ENCODE measurements around the gene BTK. TPM values are rescaled to one million over a fixed set of nuclear protein-coding genes. Genes with fewer than 3 reads are reported as not detected.

Gene BTK
- total RNA-seq, 1 donor from 2014 or later, result not detected

- no peaks in the 10 kb centered on the region for H3K9me3 Mint-ChIP-seq
- H3K4me3 Mint-ChIP-seq, result peak overlapping the region; percentile 100
- peaks cover 26% of the 10 kb centered on the region for H3K36me3 Mint-ChIP-seq (ENCODE audit: low read depth)
- H3K4me1 Mint-ChIP-seq, result peaks cover 28% of the 10 kb centered on the region
- no peak for DNase-seq (ENCODE audit: low read depth, low spot score)
- peaks cover 3% of the 10 kb centered on the region for H3K27me3 Mint-ChIP-seq (ENCODE audit: low read depth)
- H3K27ac Mint-ChIP-seq (ENCODE audit: unreplicated experiment), result no peak overlapping the region
- TF ChIP-seq CTCF (conservative IDR thresholded peaks at IDR 0.05), result no peak
Observed at GRCh38 chrX:101393530-101394305, 7.7 kb upstream of the BTK start.

GRCh38 chrX:101391831-101392230 is 5.8 kb upstream of the BTK start:
- peak overlapping the region; percentile 100 for H3K4me3 Mint-ChIP-seq
- peak overlapping the region; percentile 99 for H3K27ac Mint-ChIP-seq (ENCODE audit: unreplicated experiment)
- peaks cover 3% of the 10 kb centered on the region for H3K27me3 Mint-ChIP-seq (ENCODE audit: low read depth)
- no peaks in the 10 kb centered on the region for H3K9me3 Mint-ChIP-seq
- no peak for DNase-seq (ENCODE audit: low read depth, low spot score)
- H3K36me3 Mint-ChIP-seq (ENCODE audit: low read depth), result peaks cover 26% of the 10 kb centered on the region
- peaks cover 28% of the 10 kb centered on the region for H3K4me1 Mint-ChIP-seq
- TF ChIP-seq CTCF (conservative IDR thresholded peaks at IDR 0.05), result no peak

GRCh38 chrX:101390664-101391525 is 4.9 kb upstream of the BTK start, which contains the start of gene RPL36A:
RPL36A (plus strand) TSS chrX:101391011; CDS start chrX:101391044, 33 bp downstream.
- Mint-ChIP-seq H3K4me3 (peak within 1 kb of the TSS; percentile 100), H3K27ac (ENCODE audit: unreplicated experiment) (peak within 1 kb of the TSS; percentile 99), H3K9me3 (no peaks in the 10 kb centered on the region), H3K36me3 (ENCODE audit: low read depth) (peaks cover 26% of the 10 kb centered on the region), H3K27me3 (ENCODE audit: low read depth) (peaks cover 3% of the 10 kb centered on the region), H3K4me1 (peaks cover 28% of the 10 kb centered on the region)
- DNase-seq (ENCODE audit: low read depth, low spot score), result peak; percentile 73
- TF ChIP-seq CTCF (conservative IDR thresholded peaks at IDR 0.05), result peak; percentile 71

- Mint-ChIP-seq H3K27me3 (ENCODE audit: low read depth) (peaks cover 3% of the 10 kb centered on the region), H3K4me3 (no peak overlapping the region), H3K9me3 (no peaks in the 10 kb centered on the region)
Observed at GRCh38 chrX:101388604-101389003, 2.6 kb upstream of the BTK start.

More at GRCh38 chrX:101388604-101389003, 2.6 kb upstream of the BTK start:
- DNase-seq (ENCODE audit: low read depth, low spot score), result no peak
- TF ChIP-seq CTCF (conservative IDR thresholded peaks at IDR 0.05), result no peak
- Mint-ChIP-seq H3K36me3 (ENCODE audit: low read depth) (peaks cover 19% of the 10 kb centered on the region), H3K4me1 (peaks cover 30% of the 10 kb centered on the region), H3K27ac (ENCODE audit: unreplicated experiment) (no peak overlapping the region)
